Left lung (tissue), 10 donors: Measurements from ENCODE around the gene GABRB2. TPM values are rescaled to one million over a fixed set of nuclear protein-coding genes. Genes with fewer than 3 reads are reported as not detected.

Experiments used
- ATAC-seq: fragments of 200-7000 bp; cut with Tn5 transposase; one replicate; pipeline ENCODE4 v1.9.1; 2020; ENCODE audit warnings: moderate library complexity
- DNase-seq, 4 donors: peaks; one replicate each; pipeline ENCODE4 v3.0.0-alpha.2; 2013 to 2020
- H3K27ac ChIP-seq, 2 donors: fragments of 200-600 bp; sonication (generic) in 1 of 2; one replicate each; pipeline versions ENCODE4 v1.5.0 to v1.8.0; 2020 to 2021
- H3K27me3 ChIP-seq, 2 donors: fragments of 200-600 bp; sonication (generic) in 1 of 2; one replicate each; pipeline versions ENCODE4 v1.5.0 to v1.8.0; 2020 to 2021
- H3K36me3 ChIP-seq, 2 donors: fragments of 200-600 bp; sonication (generic) in 1 of 2; one replicate each; pipeline versions ENCODE4 v1.5.0 to v1.8.0; 2020 to 2021
- H3K4me1 ChIP-seq, 2 donors: fragments of 200-600 bp; one replicate each; pipeline ENCODE4 v1.8.0; 2021
- H3K4me3 ChIP-seq, 2 donors: fragments of 200-600 bp; sonication (generic) in 1 of 2; one replicate each; pipeline versions ENCODE4 v1.5.0 to v1.8.0; 2020 to 2021; ENCODE audit warnings: mild to moderate bottlenecking in 1 of 2
- H3K9me3 ChIP-seq, 2 donors: fragments of 200-600 bp; sonication (generic) in 1 of 2; one replicate each; pipeline versions ENCODE4 v1.5.0 to v1.8.0; 2020 to 2021
- CTCF ChIP-seq, 2 donors: fragments of 200-600 bp; sonication (generic) in 1 of 2; IDR thresholded peaks; one replicate each; pipeline versions ENCODE4 v1.5.0 to v1.8.0; 2021; ENCODE audit warnings: antibody characterized with exemption in 2 of 2
- intact Hi-C, 2 donors: fragments of 100-400 bp; cut with DNase I; formaldehyde crosslinking; loops; one replicate each; pipeline versions ENCODE4 v1.11.2 to v1.14.2; 2022
- polyA plus RNA-seq, 6 donors: library from polyadenylated mRNA; unstranded; fragments of 120-200 nt; gene quantifications; one replicate each; pipeline ENCODE4 v1.2.1, GENCODE V29; 2013; ENCODE audit not compliant: insufficient read length in 6 of 6
- total RNA-seq, 2 donors: library from RNA; stranded (reverse); fragmentation: NEBNext Ultra II Directional; extraction: Animal tissue kit (Norgen Biotek cat#: 25700); gene quantifications; one replicate each; pipeline ENCODE4 v1.2.1, GENCODE V29; 2021
- donor health status: DM: no; HTN: yes; CAD: no.
- donor health status: DM: no; HTN: no; CAD: no.

GABRB2 gene
- total and polyA plus RNA-seq, 8 donors: 0.50 to 3.1 (median 1.6) TPM

- no peak for TF ChIP-seq CTCF (IDR thresholded peaks at IDR 0.05)
- Histone ChIP-seq H3K36me3 (no peaks in the 10 kb centered on the region), H3K4me1 (no peaks in the 10 kb centered on the region), H3K4me3 (no peak overlapping the region), H3K9me3 (no peaks in the 10 kb centered on the region), H3K27me3 (no peaks in the 10 kb centered on the region), H3K27ac (no peak overlapping the region)
- DNase-seq (peak in 1 of 4 donors; percentile 13), ATAC-seq (no peak)
- intact Hi-C loops: no loop called here
These were observed 137.1 kb downstream of the GABRB2 start for GRCh38 chr5:161409471-161409870.

DNA sequence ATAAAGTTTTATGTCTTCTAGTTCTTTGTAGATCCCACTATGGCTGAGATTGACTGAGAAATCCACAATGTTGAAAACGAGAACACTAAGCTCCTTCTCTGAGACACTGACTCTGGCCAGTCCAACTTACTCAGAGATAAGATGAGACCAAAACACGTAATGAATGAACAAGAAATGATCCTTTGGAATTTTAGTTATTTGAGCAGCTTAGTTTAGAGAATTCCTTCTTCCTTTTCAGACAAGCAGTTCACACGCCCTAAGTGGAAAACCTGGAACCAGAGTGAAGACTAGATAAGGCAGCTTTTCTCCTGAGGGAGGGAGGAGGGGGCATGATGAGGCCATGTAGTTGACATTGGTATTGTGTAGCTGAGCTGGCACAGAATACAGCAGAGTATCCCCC lies 139.6 kb downstream of the GABRB2 start:
- no peaks in the 10 kb centered on the region for H3K4me1 ChIP-seq
- no peak for DNase-seq
- no peaks in the 10 kb centered on the region for H3K9me3 ChIP-seq
- no peak for TF ChIP-seq CTCF (IDR thresholded peaks at IDR 0.05)
- no peaks in the 10 kb centered on the region for H3K27me3 ChIP-seq
- intact Hi-C loops: no loop called here
- no peak for ATAC-seq
- H3K4me3 ChIP-seq: no peak overlapping the region
- no peaks in the 10 kb centered on the region for H3K36me3 ChIP-seq
- H3K27ac ChIP-seq: no peak overlapping the region

GRCh38 chr5:161403996-161404395 lies 142.5 kb downstream of the GABRB2 start:
- no peaks in the 10 kb centered on the region for H3K36me3 ChIP-seq
- H3K9me3 ChIP-seq: no peaks in the 10 kb centered on the region
- no peak for DNase-seq
- H3K4me3 ChIP-seq: no peak overlapping the region
- ATAC-seq: no peak
- TF ChIP-seq CTCF (IDR thresholded peaks at IDR 0.05): no peak
- H3K27me3 ChIP-seq: no peaks in the 10 kb centered on the region
- no peaks in the 10 kb centered on the region for H3K4me1 ChIP-seq
- intact Hi-C loops: no loop called here
- H3K27ac ChIP-seq: no peak overlapping the region

- Histone ChIP-seq H3K36me3 (no peaks in the 10 kb centered on the region), H3K27ac (no peak overlapping the region), H3K4me1 (no peaks in the 10 kb centered on the region), H3K27me3 (no peaks in the 10 kb centered on the region), H3K9me3 (no peaks in the 10 kb centered on the region), H3K4me3 (no peak overlapping the region)
- no peak for TF ChIP-seq CTCF (IDR thresholded peaks at IDR 0.05)
- DNase-seq: no peak
- intact Hi-C loops: no loop called here
- no peak for ATAC-seq
These were observed 143.4 kb downstream of the GABRB2 start for GRCh38 chr5:161403121-161403520.

DNA sequence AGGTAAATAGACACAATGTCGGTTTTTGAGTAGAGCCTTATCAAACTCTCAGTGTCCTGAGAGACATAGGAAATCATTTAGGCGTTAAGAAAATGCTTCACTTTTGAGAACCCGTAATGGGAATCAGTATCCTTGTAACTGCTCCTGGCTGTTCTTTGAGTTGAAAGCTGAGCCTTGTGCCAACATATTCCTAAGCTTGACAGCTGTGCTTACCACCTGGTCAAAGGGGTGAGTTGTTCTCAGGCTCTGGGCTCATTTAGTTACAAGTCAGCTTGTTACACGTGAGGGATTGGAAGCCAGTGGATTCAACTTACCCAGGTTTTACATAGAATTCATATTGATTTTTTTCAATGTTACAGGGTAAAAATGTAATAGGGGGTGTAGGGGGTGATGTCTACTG lies 145.9 kb downstream of the GABRB2 start:
- Histone ChIP-seq H3K27me3 (no peaks in the 10 kb centered on the region), H3K36me3 (no peaks in the 10 kb centered on the region), H3K27ac (no peak overlapping the region), H3K4me1 (no peaks in the 10 kb centered on the region), H3K4me3 (no peak overlapping the region), H3K9me3 (no peaks in the 10 kb centered on the region)
- intact Hi-C loops: no loop called here
- DNase-seq (no peak), ATAC-seq (no peak)
- TF ChIP-seq CTCF (IDR thresholded peaks at IDR 0.05): no peak
